ENCODE results near the gene TXNDC8.

Gene TXNDC8

GRCh38 chr9:110332766-110333165 lies 4.9 kb downstream of the TXNDC8 start:
- Histone ChIP-seq H3K4me1 (ENCODE audit: insufficient read depth, low read length, poor library complexity, severe bottlenecking) (no peaks in the 10 kb centered on the region), H3K4me3 (ENCODE audit: low read length, poor library complexity, severe bottlenecking) (no peak overlapping the region), H3K9ac (ENCODE audit: low read depth, low read length, poor library complexity, severe bottlenecking) (no peak overlapping the region), H2AFZ (ENCODE audit: low read length) (no peak overlapping the region), H3F3A (ENCODE audit: low read depth) (no peaks in the 10 kb centered on the region), H3K9me2 (replicated peaks; ENCODE audit: low read depth, low read length) (no peaks in the 10 kb centered on the region), H3K36me3 (ENCODE audit: insufficient read depth, low read length) (no peaks in the 10 kb centered on the region), H3K9me3 (ENCODE audit: insufficient read depth, low read depth, low read length) (no peaks in the 10 kb centered on the region), H3K4me2 (ENCODE audit: low read depth, low read length, poor library complexity, severe bottlenecking) (no peak overlapping the region), H3K79me2 (ENCODE audit: insufficient read depth, low read length) (no peaks in the 10 kb centered on the region), H3K27me3 (ENCODE audit: insufficient read depth, low read length, poor library complexity, severe bottlenecking) (no peaks in the 10 kb centered on the region), H4K20me1 (ENCODE audit: insufficient read depth, low read length, poor library complexity, severe bottlenecking) (no peaks in the 10 kb centered on the region)
- no peak for TF ChIP-seq CTCF (conservative IDR thresholded peaks at IDR 0.05; ENCODE audit: low read length)
- no peak for TF ChIP-seq EZH2phosphoT487 (IDR thresholded peaks at IDR 0.05; ENCODE audit: borderline replicate concordance)

GRCh38 chr9:110330484-110331105 lies 7.1 kb downstream of the TXNDC8 start:
- Histone ChIP-seq H3K4me3 (ENCODE audit: low read length, poor library complexity, severe bottlenecking) (no peak overlapping the region), H3K27me3 (ENCODE audit: insufficient read depth, low read length, poor library complexity, severe bottlenecking) (no peaks in the 10 kb centered on the region), H3K9me2 (replicated peaks; ENCODE audit: low read depth, low read length) (no peaks in the 10 kb centered on the region), H3K4me1 (ENCODE audit: insufficient read depth, low read length, poor library complexity, severe bottlenecking) (no peaks in the 10 kb centered on the region), H3K36me3 (ENCODE audit: insufficient read depth, low read length) (no peaks in the 10 kb centered on the region), H3K9me3 (ENCODE audit: insufficient read depth, low read depth, low read length) (no peaks in the 10 kb centered on the region), H3F3A (ENCODE audit: low read depth) (no peaks in the 10 kb centered on the region), H2AFZ (ENCODE audit: low read length) (no peak overlapping the region), H4K20me1 (ENCODE audit: insufficient read depth, low read length, poor library complexity, severe bottlenecking) (no peaks in the 10 kb centered on the region), H3K4me2 (ENCODE audit: low read depth, low read length, poor library complexity, severe bottlenecking) (no peak overlapping the region), H3K9ac (ENCODE audit: low read depth, low read length, poor library complexity, severe bottlenecking) (no peak overlapping the region), H3K79me2 (ENCODE audit: insufficient read depth, low read length) (no peaks in the 10 kb centered on the region)
- TF ChIP-seq CTCF (conservative IDR thresholded peaks at IDR 0.05; ENCODE audit: low read length) (no peak), EZH2phosphoT487 (IDR thresholded peaks at IDR 0.05; ENCODE audit: borderline replicate concordance) (no peak)

GRCh38 chr9:110329639-110330230 lies 7.9 kb downstream of the TXNDC8 start:
- Histone ChIP-seq H3K9me3 (ENCODE audit: insufficient read depth, low read depth, low read length) (no peaks in the 10 kb centered on the region), H3K36me3 (ENCODE audit: insufficient read depth, low read length) (no peaks in the 10 kb centered on the region), H3K9ac (ENCODE audit: low read depth, low read length, poor library complexity, severe bottlenecking) (no peak overlapping the region), H2AFZ (ENCODE audit: low read length) (no peak overlapping the region), H3K79me2 (ENCODE audit: insufficient read depth, low read length) (no peaks in the 10 kb centered on the region), H3F3A (ENCODE audit: low read depth) (no peaks in the 10 kb centered on the region), H3K27me3 (ENCODE audit: insufficient read depth, low read length, poor library complexity, severe bottlenecking) (no peaks in the 10 kb centered on the region), H3K4me3 (ENCODE audit: low read length, poor library complexity, severe bottlenecking) (no peak overlapping the region), H3K4me1 (ENCODE audit: insufficient read depth, low read length, poor library complexity, severe bottlenecking) (no peaks in the 10 kb centered on the region), H3K9me2 (replicated peaks; ENCODE audit: low read depth, low read length) (no peaks in the 10 kb centered on the region), H3K4me2 (ENCODE audit: low read depth, low read length, poor library complexity, severe bottlenecking) (no peak overlapping the region), H4K20me1 (ENCODE audit: insufficient read depth, low read length, poor library complexity, severe bottlenecking) (no peaks in the 10 kb centered on the region)
- TF ChIP-seq CTCF (conservative IDR thresholded peaks at IDR 0.05; ENCODE audit: low read length) (no peak), EZH2phosphoT487 (IDR thresholded peaks at IDR 0.05; ENCODE audit: borderline replicate concordance) (no peak)
